HG02870 (cell line): Measurements from ENCODE around the gene WNT7A.
A peak's percentile ranks its signal among the peaks of the same experiment; 100 is the strongest.
"Not testable (repeated sequence)": the region's sequence is repeated elsewhere in the genome, so short reads cannot be mapped to it uniquely, and the experiment has no call there.

Experiments used
- ATAC-seq: cut with Tn5 transposase; IDR thresholded peaks from one replicate; pipeline ENCODE4 v1.9.1; 2021; ENCODE audit warnings: mild to moderate bottlenecking, moderate library complexity; ENCODE audit not compliant: unreplicated experiment

WNT7A gene

GRCh38 chr3:13879946-13880810 lies at the start of gene WNT7A:
TSS of gene WNT7A (minus strand) at chr3:13880071. CDS start at chr3:13879816, 255 bp downstream.
- no peak for ATAC-seq

GRCh38 chr3:13928741-13929140 lies 48.9 kb upstream of the WNT7A start:
- ATAC-seq: not testable (repeated sequence)

GRCh38 chr3:13927295-13927694 lies 47.4 kb upstream of the WNT7A start:
- ATAC-seq: no peak

- no peak for ATAC-seq
Observed at GRCh38 chr3:13916375-13916774, 36.5 kb upstream of the WNT7A start.

GRCh38 chr3:13902648-13903238 lies 22.9 kb upstream of the WNT7A start:
- no peak for ATAC-seq

- no peak for ATAC-seq
Observed at GRCh38 chr3:13901935-13902584, 22.2 kb upstream of the WNT7A start.

GRCh38 chr3:13898346-13898745 lies 18.5 kb upstream of the WNT7A start:
- no peak for ATAC-seq

GRCh38 chr3:13896473-13897154 lies 16.7 kb upstream of the WNT7A start:
- ATAC-seq: peak; percentile 35

GRCh38 chr3:13895155-13896105 lies 15.6 kb upstream of the WNT7A start:
- ATAC-seq: peak; percentile 98

- ATAC-seq: no peak
Observed at GRCh38 chr3:13894807-13895154, 14.9 kb upstream of the WNT7A start.

GRCh38 chr3:13894096-13894806 lies 14.4 kb upstream of the WNT7A start:
- no peak for ATAC-seq

- ATAC-seq: no peak
Observed at GRCh38 chr3:13892304-13892703, 12.4 kb upstream of the WNT7A start.

- ATAC-seq: no peak
Observed at GRCh38 chr3:13891492-13892073, 11.7 kb upstream of the WNT7A start.

- ATAC-seq: no peak
Observed at GRCh38 chr3:13891017-13891392, 11.1 kb upstream of the WNT7A start.

GRCh38 chr3:13890377-13891016 lies 10.6 kb upstream of the WNT7A start:
- no peak for ATAC-seq

GRCh38 chr3:13888576-13888975 lies 8.7 kb upstream of the WNT7A start:
- ATAC-seq: no peak

GRCh38 chr3:13887495-13888300 lies 7.8 kb upstream of the WNT7A start:
- no peak for ATAC-seq

GRCh38 chr3:13886593-13887129 lies 6.8 kb upstream of the WNT7A start:
- no peak for ATAC-seq
